ENCODE data around the gene CA7.
"Not testable (repeated sequence)": the region's sequence is repeated elsewhere in the genome, so short reads cannot be mapped to it uniquely, and the experiment has no call there.

CA7 gene

GRCh38 chr16:66873685-66874055 is 29.5 kb downstream of the CA7 start:
- DNase-seq (ENCODE audit: low read depth), result no peak

DNA sequence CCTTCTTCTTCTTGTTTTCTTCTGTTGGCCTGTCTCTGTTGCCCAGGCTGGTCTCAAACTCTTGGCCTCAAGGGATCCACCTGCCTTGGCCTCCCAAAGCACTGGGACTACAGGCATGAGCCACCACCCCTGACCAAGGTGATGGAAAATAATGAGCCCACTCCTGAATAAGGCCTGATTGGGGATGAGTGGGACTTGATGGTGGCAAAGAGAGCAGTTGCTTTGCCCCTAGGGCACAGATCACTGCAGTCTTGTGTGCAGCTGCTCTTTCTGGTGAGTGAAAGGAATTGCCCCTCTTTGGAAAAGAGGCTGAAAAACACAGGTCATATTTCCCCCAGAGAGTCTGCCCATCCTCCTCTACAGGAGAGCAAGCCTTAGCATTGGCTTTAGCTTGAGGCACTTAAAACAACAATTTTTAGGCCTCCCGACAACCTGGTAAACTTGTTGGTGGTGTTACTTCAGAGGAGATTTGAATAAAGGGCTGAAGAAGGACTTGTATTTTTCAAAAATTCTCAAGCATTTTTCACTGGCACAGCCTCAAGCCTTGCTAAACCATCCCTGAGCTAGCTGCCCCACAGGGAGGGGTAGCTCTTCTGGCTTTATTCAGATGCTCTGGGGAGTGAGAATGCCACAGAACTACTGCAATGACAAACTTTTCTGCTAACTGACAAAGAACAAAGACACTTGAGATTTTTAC is 30.0 kb downstream of the CA7 start:
- DNase-seq (ENCODE audit: low read depth), result no peak

GRCh38 chr16:66878067-66878466 is 33.9 kb downstream of the CA7 start:
- peak; percentile 25 for DNase-seq (ENCODE audit: low read depth)

GRCh38 chr16:66880288-66881013 is 36.2 kb downstream of the CA7 start, which contains the start of gene PDP2:
Gene PDP2 (plus strand): TSS chr16:66880515. CDS start chr16:66884285, 3,770 bp downstream.
- peak; percentile 85 for DNase-seq (ENCODE audit: low read depth)

DNA sequence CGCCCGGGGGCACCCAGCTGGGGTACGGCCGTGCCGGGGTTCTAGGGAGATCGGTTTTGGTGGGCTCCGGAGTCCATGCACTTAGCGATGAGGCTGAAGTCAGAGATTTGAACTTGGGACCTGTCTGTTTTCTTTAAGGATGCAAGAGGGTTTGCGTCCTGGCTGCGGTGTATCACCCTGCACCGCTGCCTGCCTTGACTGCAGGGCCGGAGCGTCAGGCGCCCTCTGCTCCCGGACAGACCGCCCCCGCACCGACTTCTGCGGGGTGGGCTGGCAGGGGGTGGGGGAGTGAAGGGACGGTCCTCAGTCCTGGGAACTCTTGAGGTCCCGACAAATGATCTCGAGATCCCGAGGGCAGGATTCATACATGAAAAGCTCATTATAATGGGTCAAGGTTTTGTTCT is 36.8 kb downstream of the CA7 start:
- no peak for DNase-seq (ENCODE audit: low read depth)

DNA sequence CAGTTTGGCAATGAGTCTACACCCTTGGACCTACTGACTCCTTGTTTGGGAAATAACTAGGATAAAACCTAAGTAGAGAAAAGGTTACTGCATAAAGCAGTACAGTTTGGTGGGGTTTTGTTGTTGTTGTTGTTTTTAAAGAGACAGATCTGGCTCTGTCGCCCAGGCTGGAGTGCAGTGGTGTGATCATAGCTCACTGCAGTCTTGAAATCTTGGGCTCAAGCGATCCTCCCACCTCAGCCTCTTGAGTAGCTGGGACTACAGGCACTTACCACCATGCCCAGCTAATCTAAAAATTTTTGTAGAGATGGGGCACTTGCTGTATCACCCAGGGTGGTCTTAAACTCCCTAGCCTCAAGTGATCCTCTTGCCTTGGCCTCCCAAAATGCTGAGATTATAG is 37.3 kb downstream of the CA7 start:
- DNase-seq (ENCODE audit: low read depth), result no peak

DNA sequence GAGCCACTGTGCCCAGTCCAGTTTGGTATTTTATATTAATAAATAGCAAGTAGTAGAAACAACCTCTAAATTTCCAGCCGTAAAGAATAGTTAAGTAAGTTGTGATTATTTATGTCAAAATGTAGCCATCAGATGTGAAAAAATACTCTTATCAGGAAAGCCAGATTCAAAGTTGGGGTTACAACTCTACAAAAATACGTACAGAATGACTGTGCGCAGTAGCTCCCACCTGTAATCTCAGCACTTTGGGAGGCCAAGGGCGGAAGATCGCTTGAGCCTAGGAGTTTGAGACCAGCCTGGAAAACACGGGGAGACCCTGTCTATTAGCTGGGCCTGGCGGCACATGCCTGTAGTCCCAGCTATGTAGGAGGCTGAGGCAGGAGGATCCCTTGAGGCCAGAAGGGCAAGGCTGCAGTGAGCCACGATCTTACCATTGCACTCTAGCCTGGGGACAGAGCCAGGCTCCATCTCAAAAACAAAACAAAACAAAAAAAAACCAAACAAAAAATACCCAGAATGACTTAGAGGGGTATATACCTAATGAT is 37.8 kb downstream of the CA7 start:
- DNase-seq (ENCODE audit: low read depth), result no peak

GRCh38 chr16:66882702-66883101 is 38.5 kb downstream of the CA7 start:
- DNase-seq (ENCODE audit: low read depth), result no peak

GRCh38 chr16:66885491-66885890 is 41.3 kb downstream of the CA7 start:
- DNase-seq (ENCODE audit: low read depth), result no peak

DNA sequence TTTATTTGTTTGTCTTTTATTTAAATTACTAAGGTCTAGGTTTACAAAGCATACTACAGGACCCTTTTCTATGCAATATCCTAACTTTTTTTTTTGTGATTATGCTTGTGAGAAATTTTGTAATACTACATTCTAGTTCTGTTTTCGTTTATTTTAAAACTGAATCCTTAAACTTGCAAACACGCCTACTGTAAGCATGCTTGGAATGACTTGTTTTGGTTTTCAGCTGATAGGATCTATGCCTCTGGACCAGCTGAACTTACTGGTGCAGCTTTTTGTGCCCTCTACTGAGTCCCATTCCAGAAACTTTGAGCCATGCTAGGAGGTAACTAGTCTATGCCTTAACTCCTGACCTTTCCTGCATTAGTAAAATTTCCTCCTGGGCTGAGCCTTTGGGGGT is 42.1 kb downstream of the CA7 start:
- DNase-seq (ENCODE audit: low read depth), result no peak

DNA sequence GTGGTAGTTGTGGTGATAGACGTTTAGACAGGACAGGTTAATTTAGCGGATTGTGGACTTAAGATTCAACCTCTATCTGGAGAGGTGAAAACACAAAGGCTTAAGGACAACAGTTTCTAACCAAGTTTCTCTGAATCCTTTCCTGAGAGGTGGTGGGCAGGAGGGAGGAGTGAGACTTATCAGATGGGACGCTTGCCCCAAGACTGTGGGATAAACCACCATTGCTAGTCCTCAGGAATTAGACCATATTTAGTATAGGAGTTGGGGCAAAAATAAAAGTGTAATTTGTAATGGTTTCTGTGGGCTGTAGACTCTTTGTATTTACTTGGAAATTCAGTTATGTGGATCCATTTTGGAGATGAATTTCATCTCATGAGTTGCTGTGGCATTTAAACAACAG is 42.7 kb downstream of the CA7 start:
- DNase-seq (ENCODE audit: low read depth), result no peak

DNA sequence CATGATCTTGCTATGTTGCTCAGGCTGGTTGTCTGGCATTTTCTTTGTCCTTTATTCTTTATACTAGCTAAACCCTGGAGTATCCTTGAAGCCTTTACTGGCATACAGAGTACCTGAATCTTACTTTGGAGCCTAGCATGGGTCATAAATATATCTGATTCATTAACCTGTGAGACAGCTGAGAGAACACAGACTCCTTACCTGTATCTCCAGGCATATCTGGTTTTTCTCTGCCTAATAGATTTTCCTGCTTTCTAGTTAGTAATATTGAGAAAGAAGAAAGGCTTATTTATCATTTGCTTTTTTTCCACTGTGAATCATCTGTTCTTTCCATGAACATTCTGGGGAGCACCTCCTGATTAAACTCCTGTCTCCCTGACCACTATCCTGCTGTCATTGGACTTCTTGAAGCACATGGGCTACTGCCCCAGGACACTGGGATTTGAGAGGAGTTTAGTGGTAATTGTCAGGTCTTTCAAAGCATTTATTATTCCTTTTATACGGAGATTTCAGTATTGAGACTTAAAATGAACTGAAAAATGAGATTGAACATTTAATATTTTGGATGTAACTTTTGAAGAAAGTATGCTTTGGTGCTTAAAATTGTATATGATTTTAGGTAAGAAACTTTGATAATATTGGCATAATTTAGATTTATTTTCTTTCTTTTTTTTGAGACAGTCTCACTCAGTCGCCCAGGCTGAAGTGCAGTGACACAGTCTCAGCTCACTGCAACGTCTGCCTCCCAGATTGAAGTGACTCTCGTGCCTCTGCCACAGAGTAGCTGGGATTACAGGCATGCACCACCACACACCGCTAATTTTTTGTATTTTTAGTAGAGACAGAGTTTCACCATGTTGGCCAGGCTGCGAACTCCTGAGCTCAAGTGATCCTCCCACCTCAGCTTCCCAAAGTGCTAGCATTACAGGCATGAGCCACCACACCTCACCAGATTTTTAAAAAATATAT is 44.7 kb downstream of the CA7 start:
- no peak for DNase-seq (ENCODE audit: low read depth)

DNA sequence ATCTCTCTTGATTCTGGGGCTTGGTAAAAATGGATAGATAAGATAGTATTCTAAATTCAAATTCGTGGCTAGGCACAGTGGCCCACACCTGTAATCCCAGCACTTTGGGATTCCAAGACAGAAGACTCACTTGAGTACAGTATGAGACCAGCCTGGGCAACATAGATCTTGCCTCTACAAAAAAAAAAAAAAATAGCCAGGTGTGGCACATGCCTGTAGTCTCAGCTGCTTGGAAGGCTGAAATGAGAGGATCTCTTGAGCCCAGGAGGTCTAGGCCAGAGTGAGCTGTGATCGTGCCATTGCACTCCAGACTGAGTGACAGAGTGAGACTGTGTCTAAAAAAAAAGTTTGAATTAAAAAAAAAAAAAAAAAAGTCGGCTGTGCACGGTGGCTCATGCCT is 45.4 kb downstream of the CA7 start:
- DNase-seq (ENCODE audit: low read depth), result no peak

DNA sequence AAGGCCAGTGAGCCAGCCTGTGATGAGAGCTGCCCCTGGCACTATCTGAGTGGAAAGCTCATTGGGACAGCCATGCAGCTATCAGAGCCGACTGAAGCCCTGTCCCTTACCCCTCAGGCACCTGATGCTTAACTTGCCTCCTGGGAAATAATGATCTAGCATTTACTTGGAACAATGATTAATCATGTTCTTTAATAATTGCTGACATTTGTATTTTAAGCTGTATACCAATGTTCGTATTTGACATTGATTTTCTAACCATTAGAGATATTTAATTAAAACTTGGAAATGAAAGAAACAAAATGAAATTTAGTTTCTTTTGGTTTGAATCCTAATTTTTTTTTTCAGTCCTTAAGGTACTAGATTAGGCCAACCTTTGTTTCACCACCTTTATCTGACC is 46.6 kb downstream of the CA7 start:
- DNase-seq (ENCODE audit: low read depth), result no peak

- DNase-seq (ENCODE audit: low read depth), result no peak
These were observed 47.1 kb downstream of the CA7 start for GRCh38 chr16:66891360-66891759.

GRCh38 chr16:66891797-66892196 is 47.6 kb downstream of the CA7 start:
- no peak for DNase-seq (ENCODE audit: low read depth)

- no peak for DNase-seq (ENCODE audit: low read depth)
These were observed 49.8 kb downstream of the CA7 start for GRCh38 chr16:66894055-66894454.

- DNase-seq (ENCODE audit: low read depth), result no peak
These were observed 50.9 kb downstream of the CA7 start for GRCh38 chr16:66894948-66895688.

DNA sequence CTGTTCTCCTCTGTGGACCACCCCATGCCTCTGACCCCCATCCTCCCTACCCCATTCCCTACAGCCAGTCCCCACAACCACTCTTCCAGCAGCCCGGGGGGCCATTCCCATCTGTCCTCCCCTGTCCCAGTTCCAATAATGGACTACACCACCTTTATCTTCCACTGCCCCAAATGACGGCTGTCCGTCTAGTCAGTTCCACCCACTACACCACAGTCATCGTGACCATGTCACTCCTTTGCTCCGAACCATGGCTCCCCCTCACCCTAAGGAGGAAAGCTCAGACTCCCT is 51.4 kb downstream of the CA7 start:
- no peak for DNase-seq (ENCODE audit: low read depth)

DNA sequence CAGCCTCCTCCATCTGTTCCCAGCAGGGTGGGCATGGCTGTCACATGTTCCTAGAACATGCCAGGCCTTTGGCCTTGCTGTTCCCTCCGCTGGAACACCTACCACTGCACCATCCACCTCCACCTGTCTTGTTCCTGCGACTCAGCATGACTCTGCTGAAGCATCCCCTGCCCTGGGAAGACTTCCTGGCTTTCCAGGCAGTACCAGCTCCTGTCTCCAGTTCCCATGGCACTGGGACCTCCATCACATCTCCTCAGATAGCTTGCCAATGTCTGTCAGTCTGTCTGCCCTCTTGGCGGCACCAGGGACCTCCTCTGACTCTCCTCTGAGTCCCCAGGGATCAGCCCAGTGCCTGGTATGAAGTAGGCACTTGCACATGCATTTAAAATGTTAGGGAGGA is 51.8 kb downstream of the CA7 start:
- no peak for DNase-seq (ENCODE audit: low read depth)

- not testable (repeated sequence) for DNase-seq (ENCODE audit: low read depth)
These were observed 52.5 kb downstream of the CA7 start for GRCh38 chr16:66896682-66897081.

- no peak for DNase-seq (ENCODE audit: low read depth)
These were observed 54.0 kb downstream of the CA7 start for GRCh38 chr16:66898207-66898606.
